ENCODE data around the gene ARHGAP44. TPM values are rescaled to one million over a fixed set of nuclear protein-coding genes. Genes with fewer than 3 reads are reported as not detected.

The ARHGAP44 gene
- total RNA-seq, 1 experiment from 2014 or later, result 0.40 TPM

- POLR2A ChIA-PET (ENCODE audit: unreplicated experiment), result no interaction called here
- H4K20me1 ChIP-seq (ENCODE audit: low read length), result no peaks in the 10 kb centered on the region
- H3K27me3 ChIP-seq (ENCODE audit: low read length), result peaks cover 28% of the 10 kb centered on the region
- H3K36me3 ChIP-seq (ENCODE audit: low read depth, low read length), result no peaks in the 10 kb centered on the region
- intact Hi-C loops (cut with micrococcal nuclease), result no loop called here
- H3K27ac ChIP-seq (ENCODE audit: low read length), result no peak overlapping the region
- H3K4me3 ChIP-seq (ENCODE audit: low read length), result no peak overlapping the region
- DNase-seq (no peak), ATAC-seq (no peak)
- no peaks in the 10 kb centered on the region for H3K4me1 ChIP-seq (ENCODE audit: insufficient read depth, low read length)
- H3K4me2 ChIP-seq (ENCODE audit: low read length), result no peak overlapping the region
- no peaks in the 10 kb centered on the region for H3K9me3 ChIP-seq (ENCODE audit: low read length)
- H3K9ac ChIP-seq (ENCODE audit: low read length), result no peak overlapping the region
- H2AFZ ChIP-seq (ENCODE audit: low read length), result no peak overlapping the region
- CTCF ChIA-PET, result no interaction called here
- no peaks in the 10 kb centered on the region for H3F3A ChIP-seq (ENCODE audit: low read length, unreplicated experiment)
- BruUV-seq (replicated peaks), result no TSS peak
- no peaks in the 10 kb centered on the region for H3K9me2 ChIP-seq (replicated peaks; ENCODE audit: low read length)
- no peaks in the 10 kb centered on the region for H3K79me2 ChIP-seq (ENCODE audit: low read length)
- TF ChIP-seq EZH2 (IDR thresholded peaks at IDR 0.05; ENCODE audit: low read length, unreplicated experiment) (no peak), EZH2phosphoT487 (IDR thresholded peaks at IDR 0.05; ENCODE audit: borderline replicate concordance, low read length) (no peak), CTCF (conservative IDR thresholded peaks at IDR 0.05; ENCODE audit: low read depth, low read length) (no peak)
These were observed 247.5 kb downstream of the ARHGAP44 start for GRCh38 chr17:13036751-13037150.

- Histone ChIP-seq H4K20me1 (ENCODE audit: low read length) (no peaks in the 10 kb centered on the region), H3K9me3 (ENCODE audit: low read length) (no peaks in the 10 kb centered on the region), H3K27ac (ENCODE audit: low read length) (no peak overlapping the region), H3K9me2 (replicated peaks; ENCODE audit: low read length) (no peaks in the 10 kb centered on the region), H3K9ac (ENCODE audit: low read length) (no peak overlapping the region), H2AFZ (ENCODE audit: low read length) (no peak overlapping the region), H3K27me3 (ENCODE audit: low read length) (peaks cover 48% of the 10 kb centered on the region), H3F3A (ENCODE audit: low read length, unreplicated experiment) (no peaks in the 10 kb centered on the region), H3K4me1 (ENCODE audit: insufficient read depth, low read length) (no peaks in the 10 kb centered on the region), H3K79me2 (ENCODE audit: low read length) (no peaks in the 10 kb centered on the region), H3K36me3 (ENCODE audit: low read depth, low read length) (no peaks in the 10 kb centered on the region), H3K4me3 (ENCODE audit: low read length) (no peak overlapping the region), H3K4me2 (ENCODE audit: low read length) (no peak overlapping the region)
- DNase-seq, result no peak
- ChIA-PET CTCF (no interaction called here), POLR2A (ENCODE audit: unreplicated experiment) (no interaction called here)
- no peak for ATAC-seq
- no peak for TF ChIP-seq EZH2 (IDR thresholded peaks at IDR 0.05; ENCODE audit: low read length, unreplicated experiment)
- no peak for TF ChIP-seq EZH2phosphoT487 (IDR thresholded peaks at IDR 0.05; ENCODE audit: borderline replicate concordance, low read length)
- TF ChIP-seq CTCF (conservative IDR thresholded peaks at IDR 0.05; ENCODE audit: low read depth, low read length), result no peak
- intact Hi-C loops (cut with micrococcal nuclease), result no loop called here
- BruUV-seq (replicated peaks), result no TSS peak
These were observed 249.8 kb downstream of the ARHGAP44 start for GRCh38 chr17:13038931-13039665.

Small RNA genes lying within 50 kb of the gene (microRNA-seq; reads per million reads assigned to microRNA genes)
- not detected for gene MIR1269B (ENCODE audit: unreplicated experiment)

Other genes starting within 250 kb of the ARHGAP44 start
- not detected in 2 replicates for gene MYOCD, start 123.6 kb upstream of the ARHGAP44 start, total RNA-seq (2014; rRNA removed)
- gene ELAC2, start 228.5 kb downstream of the ARHGAP44 start, total RNA-seq (2014; rRNA removed), result 270 and 290 TPM in 2 replicates